HG03064 (cell line): Measurements from ENCODE around the gene TMEM14B.
"Not testable (repeated sequence)": the region's sequence is repeated elsewhere in the genome, so short reads cannot be mapped to it uniquely, and the experiment has no call there.

Experiments used
- ATAC-seq: cut with Tn5 transposase; IDR thresholded peaks from one replicate; pipeline ENCODE4 v1.9.1; 2021; ENCODE audit warnings: low read depth; ENCODE audit not compliant: unreplicated experiment

The TMEM14B gene

GRCh38 chr6:10743515-10743914 is 4.1 kb upstream of the TMEM14B start:
- no peak for ATAC-seq

GRCh38 chr6:10745116-10745515 is 2.5 kb upstream of the TMEM14B start:
- ATAC-seq, result no peak

GRCh38 chr6:10746915-10747250 is 722 bp upstream of the TMEM14B start:
- no peak for ATAC-seq

- no peak for ATAC-seq
Measured at GRCh38 chr6:10749734-10750133, 2.1 kb downstream of the TMEM14B start.

- not testable (repeated sequence) for ATAC-seq
Measured at GRCh38 chr6:10750568-10750967, 3.0 kb downstream of the TMEM14B start.

GRCh38 chr6:10751757-10752156 is 4.2 kb downstream of the TMEM14B start:
- ATAC-seq, result not testable (repeated sequence)

- no peak for ATAC-seq
Measured at GRCh38 chr6:10756085-10756484, 8.5 kb downstream of the TMEM14B start.

DNA sequence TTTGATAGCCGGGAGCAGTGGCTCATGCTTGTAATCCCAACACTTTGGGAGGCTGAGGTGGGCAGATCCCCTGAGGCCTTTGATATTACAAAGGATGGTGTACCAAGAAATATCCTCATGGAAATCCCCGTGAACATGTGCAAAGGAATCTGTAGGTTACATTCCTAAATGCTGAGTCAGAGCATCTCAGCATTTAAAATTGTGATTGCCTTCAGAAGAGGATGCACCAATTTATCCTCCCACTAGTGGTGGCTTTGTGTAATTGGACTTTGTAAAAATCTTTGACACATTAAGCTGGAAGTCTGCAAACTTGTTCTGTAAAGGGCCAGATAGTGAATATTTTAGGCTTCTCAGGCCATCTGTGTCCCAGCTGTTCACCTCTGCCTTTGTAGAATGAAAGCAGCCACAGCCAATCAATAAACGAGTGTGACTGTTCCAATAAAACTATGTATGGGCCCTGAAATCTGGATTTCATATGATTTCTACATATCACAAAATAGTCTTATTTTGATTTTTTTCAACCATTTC is 11.8 kb downstream of the TMEM14B start:
- no peak for ATAC-seq

DNA sequence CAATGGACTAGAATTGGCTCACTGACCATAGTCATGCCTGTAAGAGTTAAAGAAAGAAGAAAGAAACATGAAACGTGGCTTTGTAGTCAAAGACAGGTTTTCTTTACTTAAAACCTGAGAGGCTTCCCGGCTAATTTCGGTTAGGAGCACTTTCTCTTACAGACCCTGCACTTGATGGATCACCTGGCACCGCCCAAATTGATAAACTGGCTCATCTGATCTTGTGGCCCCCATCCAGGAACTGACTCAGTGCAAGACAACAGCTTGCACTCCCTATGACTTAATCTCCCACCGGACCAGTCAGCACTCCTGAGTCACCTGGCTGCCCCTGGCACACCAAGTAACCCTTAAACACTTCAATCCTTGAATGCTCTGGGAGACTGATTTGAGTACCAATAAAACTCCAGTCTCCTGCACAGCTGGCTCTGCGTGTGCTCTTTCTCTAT is 12.3 kb downstream of the TMEM14B start:
- no peak for ATAC-seq

- ATAC-seq, result no peak
Measured at GRCh38 chr6:10763006-10763405, 15.4 kb downstream of the TMEM14B start.

- ATAC-seq, result no peak
Measured at GRCh38 chr6:10769419-10769818, 21.8 kb downstream of the TMEM14B start.

DNA sequence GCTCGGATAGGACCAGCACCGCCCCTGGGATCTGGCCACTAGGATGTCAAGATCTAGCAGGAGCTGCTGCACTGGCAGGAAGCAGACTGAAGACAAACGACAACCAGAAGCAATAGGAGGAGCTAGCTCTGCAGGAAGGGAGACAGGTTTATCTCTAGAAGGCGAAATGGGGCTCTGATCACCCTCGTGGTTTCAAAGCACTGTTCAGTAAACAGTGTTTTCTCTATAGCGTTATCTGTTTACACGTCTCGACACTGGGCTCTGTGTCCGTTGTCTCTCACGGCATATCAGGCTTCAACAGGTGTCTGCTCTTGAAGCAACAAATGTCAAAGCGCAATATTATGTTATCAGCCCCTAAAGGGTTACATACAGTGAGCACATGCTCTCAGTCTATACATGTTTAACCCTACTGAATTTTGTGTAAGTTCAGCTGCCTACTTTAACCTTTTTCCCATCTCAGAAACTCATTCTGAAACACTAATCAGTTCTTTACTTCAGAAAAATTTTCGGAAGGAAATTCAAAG is 23.8 kb downstream of the TMEM14B start:
- ATAC-seq, result no peak

GRCh38 chr6:10778230-10778629 is 30.6 kb downstream of the TMEM14B start:
- no peak for ATAC-seq

GRCh38 chr6:10779076-10779475 is 31.5 kb downstream of the TMEM14B start:
- no peak for ATAC-seq

GRCh38 chr6:10791673-10792072 is 44.1 kb downstream of the TMEM14B start:
- no peak for ATAC-seq

DNA sequence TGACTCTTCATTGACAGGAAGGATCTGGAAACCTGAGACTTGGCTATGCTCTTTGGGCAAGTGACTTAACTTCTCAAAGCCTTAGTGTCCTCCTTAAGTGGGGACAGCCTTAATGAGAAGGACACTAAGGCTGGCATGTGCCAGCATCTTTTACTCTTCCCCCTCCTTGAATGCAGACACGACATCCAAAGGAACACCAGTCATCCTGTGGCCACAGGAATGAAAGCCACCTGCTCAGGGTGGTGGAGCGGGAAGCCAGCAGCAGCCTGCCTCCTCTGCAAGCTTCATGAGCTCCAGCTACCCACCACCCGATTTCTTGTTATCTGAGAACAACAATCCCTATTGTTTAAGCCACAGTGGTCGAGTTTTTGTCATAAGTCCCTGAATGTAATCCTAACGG is 44.5 kb downstream of the TMEM14B start:
- ATAC-seq, result no peak

DNA sequence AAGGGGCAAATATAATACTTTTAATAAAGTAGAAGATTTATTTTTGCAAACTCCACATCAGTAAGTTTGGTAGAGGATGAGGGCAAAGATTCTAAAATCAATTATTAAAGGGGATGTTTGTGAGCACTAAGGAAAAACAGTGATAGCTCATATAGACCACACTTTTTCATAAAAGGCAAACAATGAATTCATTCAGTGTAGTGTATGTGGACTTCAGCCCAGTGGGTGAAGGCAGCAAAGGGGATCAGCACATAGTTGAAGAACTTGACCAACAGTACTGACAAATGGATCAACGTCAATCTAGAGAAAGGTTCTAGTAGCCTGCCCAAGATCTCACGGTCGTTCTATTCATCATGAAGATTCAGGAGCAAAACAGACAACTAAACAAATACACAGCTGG is 45.4 kb downstream of the TMEM14B start:
- ATAC-seq, result no peak

GRCh38 chr6:10793695-10794094 is 46.1 kb downstream of the TMEM14B start:
- no peak for ATAC-seq

DNA sequence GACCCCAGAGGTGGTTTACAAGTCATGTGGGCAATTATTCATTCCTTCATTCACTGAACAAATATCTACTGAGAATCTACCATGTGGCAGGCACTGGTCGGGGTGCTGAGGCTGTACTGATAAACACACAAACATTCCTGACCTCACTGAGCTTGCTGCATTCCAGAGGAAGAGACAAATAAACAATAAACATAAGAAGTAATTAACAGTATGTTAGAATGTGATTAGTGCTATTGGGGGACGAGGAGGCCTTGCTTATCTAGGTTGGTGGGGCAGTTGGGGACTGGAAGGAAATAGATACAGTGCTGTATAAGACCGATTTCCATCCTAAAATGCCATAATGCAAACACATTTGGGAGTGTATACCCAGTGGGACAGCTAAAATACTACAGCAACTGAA is 46.6 kb downstream of the TMEM14B start:
- no peak for ATAC-seq

GRCh38 chr6:10800810-10801209 is 53.2 kb downstream of the TMEM14B start:
- no peak for ATAC-seq

DNA sequence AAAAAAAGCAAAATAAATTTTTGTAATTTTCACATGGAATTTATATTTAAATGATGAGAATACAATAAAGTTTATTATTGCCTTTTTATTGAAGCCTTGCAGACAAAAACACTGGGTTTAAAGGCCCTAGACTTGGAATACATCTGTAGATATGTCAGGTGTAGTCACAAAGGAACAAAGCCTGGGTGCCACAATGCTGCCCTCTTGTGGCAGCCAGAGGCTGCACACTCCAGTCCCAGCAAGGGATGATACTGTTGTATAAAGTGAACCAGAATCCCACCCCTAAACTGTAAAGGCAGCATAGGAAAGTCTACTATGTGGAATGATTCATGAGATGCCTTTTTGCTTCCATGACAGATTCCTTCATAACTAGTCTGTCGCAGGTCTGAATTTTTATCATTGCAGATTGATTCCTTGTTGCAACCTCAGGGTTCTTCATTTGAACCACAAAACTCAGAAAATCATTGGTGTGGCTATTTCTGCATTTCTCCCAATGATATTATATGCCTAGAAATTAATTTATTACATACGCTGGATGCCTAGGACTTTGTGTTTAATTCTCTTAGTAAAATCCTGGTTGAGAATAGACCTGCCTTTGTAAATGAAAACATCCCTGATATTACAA is 53.7 kb downstream of the TMEM14B start:
- ATAC-seq, result peak; percentile 81
